HG03520 (cell line): ENCODE results near the gene MAN1A2.

Experiments used
- ATAC-seq: cut with Tn5 transposase; IDR thresholded peaks from one replicate; pipeline ENCODE4 v1.9.1; 2021; ENCODE audit warnings: mild to moderate bottlenecking, moderate library complexity; ENCODE audit not compliant: unreplicated experiment

MAN1A2 gene

DNA sequence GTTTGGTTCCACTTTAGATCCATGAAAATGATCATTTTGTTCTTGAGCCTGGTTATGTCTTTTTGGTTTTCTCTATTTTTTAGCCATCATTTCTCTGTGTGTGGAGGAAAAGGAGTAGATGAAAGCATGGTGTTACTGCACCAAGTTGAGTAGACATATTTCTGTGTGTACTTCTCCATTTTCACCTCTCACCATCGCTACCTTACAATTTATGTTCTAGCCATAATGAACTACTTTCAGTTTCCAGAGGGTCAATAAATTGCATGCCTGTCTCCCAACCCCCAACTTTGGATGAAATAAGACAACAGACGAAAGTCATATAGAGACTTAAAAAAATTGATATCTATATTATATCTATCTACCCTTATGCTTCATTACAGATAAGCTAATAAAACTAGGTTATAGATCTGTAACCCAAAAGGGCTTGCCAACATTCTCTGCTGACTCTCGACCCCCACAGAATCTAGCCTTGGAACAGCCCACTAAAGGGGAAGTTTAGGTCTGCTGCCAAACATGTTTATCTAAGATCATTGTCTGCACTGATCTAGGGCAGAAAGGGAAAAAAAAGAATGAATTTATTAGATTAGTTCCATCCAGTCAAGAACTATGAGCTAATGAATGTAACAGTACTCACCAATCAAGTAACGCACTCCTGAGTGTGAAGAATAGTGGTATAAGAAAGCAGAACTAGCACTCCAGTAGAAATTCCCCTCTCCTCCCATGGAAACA is 7.5 kb upstream of the MAN1A2 start:
- ATAC-seq: no peak

DNA sequence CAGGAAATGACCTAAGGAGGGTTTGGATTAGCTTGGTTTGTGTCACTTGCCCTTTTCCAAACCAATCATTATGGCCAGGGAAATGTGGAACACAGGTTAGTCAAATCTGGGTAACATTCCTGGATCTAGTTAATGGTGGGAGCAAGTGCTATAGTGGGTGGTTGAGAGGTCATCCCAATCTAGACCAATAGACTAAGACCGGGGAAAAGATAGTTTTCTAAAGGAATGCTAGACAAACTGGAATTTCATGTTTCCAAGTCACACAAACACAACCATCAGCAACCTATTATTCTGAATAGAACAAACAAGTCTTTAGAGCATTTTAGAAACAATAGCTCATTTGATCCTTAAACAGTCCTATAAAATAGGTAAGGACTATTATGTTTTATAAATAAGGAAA is 4.3 kb upstream of the MAN1A2 start:
- ATAC-seq: no peak

DNA sequence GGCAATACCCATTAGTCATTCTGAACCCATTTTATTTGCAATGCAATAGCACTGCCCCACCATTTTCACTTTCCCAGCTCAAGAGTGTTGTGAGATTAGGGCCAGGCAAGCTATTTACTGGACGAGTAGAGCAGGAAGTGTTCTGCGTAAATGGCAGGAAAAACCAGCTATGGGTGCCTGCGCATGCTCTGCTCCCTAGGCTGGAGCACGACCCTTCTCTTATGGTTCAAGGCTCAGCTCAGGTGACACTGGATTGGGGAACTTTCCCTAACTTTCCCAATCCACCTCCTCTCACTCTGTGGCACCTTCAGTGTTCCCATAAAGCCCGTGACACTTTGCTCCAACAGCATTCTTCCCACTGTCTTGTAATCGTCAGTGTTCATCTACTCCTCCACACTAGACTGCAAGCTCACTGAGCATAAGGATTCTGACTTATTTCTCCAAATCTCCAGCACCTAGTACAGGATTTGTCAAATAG is 3.6 kb upstream of the MAN1A2 start:
- ATAC-seq: no peak

DNA sequence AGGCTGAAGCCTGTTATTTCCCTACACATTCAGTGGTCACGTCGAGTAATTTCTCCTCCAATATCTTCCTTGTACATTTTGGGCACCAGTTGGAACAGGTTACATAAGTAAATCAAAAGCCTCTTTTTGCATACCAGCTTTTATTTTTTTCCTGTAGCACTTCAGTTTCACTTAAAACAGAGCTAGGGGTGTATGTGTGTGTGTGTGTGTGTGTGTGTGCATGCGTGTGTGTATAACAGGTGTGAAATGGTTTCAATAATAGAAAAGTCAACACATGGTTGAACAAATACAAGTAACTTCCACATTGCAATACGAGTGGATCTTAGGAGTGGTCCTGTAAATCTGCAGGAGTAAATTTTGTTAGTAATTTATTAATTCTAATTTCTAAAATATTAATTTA is 3.0 kb upstream of the MAN1A2 start:
- no peak for ATAC-seq

DNA sequence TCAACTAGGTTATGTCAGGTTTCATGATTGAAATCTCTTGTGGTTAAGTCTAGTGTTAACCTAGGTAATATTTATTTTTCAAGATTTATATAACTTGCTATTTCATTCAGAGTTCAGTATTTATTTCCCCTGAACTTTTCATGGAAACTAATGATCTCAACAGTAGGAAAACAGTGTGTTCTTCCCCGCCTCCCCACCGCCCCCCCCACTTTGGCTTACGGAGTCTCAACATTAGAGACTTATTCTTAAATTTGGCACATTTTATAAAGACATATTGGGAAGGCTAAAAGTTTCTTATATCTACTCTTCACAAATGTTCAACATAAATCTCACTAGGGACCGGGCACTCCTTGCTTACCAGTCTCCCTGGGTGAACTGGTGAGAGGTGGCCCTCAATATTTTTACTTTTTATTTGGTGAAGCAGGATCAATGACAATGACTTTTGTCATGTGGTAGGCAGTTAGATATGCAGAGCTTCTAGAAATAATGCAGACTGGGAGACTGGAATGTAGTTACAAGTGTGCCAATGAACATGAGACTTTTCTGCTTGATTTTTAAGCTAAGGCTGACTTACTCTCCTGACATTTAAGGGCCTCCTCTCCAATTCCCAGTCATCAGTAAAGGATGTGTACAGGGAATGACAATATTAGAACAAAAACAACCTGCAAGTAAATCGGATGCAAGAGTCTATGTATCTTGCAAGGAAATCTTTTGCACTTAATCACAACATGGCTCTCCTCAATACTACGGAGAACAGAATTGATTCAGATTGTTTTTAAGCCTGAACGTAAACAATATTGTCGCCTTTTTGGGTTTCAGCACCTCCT is 1.7 kb upstream of the MAN1A2 start:
- no peak for ATAC-seq

DNA sequence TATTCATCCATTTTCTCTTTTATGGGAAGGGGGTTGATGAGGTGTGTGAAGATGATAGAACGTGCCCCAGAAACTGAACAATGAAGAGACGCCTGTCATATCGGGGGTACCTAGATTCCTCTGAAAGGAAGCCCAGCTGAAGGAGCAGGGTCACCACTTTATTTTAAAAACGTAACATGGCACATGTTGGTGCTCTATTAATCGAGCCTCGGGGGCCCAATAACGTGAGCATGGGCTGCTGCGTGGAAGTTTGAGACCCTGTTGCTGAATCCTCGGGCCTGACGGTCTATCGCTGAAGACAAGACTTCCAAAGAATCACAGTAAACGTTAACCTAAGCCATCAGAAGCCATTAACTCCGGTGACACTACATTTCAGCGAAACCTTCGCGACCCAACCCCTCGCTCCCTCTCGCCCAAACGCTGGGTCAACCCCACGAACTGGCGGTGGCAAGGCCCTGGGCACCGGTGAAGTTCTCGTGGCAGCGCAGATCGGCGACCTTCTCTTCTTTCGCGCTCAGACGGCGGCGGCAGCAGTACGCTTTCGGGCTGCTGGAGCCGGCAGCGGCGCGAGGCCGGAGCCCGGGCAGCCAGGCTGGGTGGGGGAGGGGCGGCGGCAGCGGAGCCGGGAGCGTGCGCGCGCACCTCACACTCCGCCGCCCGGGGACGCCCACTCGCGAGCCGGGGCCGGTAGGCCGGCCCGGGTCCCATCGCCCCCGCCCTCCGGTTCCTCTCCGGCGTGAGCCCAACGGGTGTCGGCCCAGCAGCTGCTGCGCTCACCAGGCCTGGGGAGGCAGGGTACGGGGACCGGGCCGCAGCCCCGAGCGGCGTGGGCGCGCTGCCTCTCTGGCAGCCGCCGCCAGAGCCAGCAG is 838 bp upstream of the MAN1A2 start:
- ATAC-seq: peak; percentile 40

DNA sequence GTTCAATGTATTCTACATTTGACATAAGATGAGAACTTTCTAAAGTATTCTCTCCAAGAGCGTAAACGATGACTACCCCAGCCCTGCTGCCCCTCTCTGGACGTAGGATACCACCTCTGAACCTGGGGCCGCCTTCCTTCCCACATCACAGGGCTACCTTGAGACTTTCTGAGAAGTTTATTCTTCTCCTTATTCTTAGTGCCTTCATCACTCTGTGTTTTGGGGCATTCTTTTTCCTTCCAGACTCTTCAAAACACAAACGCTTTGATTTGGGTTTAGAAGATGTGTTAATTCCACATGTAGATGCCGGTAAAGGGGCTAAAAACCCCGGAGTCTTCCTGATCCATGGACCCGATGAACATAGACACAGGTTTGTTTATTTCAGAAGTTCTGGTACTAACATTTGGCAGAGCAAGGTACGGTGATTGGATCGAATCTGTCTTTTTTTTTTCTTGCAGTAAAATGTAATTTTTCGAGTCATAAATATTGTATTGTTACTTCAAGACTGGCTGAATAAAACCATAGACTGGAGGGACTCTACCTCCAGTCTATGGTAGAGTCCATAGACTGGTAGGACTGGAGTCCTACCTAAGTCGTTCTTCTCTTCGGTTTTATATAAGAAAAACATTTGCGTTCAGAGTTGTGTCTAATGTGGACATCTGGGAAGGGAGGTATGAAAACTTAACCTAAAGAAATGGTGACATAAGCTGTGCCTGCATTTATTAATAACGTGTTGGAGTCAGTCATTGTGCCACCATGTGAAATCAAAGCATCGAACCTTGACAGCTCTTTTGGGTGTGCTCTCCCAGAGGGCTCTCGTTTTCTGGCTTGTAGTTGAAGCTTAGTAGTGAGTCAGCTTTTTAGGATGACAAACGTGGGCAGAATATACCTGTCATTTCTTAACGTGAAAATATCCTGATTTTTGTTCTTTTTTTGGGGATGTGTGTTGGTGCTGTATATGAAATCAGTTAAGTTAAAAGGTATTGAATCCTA is 1.2 kb downstream of the MAN1A2 start:
- ATAC-seq: no peak

DNA sequence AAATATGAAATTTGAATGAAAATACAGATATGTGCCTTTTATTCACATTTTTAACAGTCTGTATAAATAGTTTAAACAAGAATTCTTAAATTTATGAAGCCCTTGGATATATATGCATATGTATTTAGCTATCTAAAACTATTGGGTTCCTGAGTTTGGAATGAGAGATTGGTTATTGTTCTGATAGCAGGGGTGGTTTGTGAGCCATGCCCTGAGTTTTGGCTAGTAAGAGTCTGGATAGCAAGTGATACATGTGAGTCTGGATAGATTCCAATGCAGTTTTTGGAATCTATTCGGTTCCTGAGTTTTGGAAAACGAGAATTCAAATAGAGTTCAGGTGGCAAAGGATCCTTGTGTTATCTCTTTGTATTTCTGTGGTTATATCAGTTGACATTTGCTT is 2.8 kb downstream of the MAN1A2 start:
- ATAC-seq: no peak

DNA sequence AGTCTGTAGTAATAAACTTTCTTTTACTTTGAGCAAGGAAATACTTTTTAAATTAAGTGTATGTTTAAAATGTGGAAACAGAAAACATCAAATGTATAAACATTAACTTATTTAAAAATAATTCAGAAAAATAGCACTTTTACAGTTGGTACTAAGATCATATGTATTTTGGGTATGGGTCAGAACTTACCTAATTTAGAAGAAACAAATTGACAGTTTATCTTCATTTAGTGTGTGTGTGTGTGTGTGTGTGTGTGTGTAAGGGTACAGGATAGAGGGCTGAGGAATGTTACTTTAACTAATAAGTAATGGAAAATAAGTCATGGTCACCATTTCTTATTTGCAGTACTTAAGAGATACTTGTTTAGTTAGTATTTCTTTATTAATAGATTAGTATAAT is 3.3 kb downstream of the MAN1A2 start:
- no peak for ATAC-seq

DNA sequence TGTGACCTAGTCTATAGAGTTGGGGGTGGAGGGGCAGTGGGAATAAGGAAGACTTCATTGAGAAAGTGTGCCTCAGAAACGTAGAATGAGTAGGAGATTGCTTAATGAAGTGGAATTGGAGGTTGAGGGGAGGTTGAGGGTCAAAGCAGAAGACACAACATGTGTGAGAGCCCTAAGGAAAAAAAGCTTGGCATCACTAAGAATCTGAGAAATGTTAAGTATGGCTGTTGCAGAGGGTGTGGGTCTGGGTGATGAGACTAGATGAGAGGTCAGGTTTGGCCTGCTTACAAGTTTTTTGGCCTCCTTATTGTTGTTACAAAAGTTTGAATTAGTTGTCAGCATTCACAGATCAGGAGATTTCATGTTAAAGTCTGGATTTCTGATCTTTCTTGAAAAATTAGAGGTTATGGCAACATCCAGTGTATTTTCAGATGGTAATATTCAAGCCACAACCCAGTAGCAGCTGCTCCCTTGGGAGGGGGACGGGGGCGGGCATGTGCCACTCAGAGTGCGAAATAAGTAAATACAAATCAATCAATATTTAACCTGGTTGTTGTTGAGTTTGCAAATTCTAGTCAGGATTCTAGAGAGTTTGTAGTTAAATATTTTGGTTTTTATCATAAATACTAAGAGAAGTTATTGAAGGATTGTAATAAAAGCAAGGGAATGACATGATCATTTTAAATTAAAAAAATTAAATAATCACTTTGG is 4.3 kb downstream of the MAN1A2 start:
- no peak for ATAC-seq

DNA sequence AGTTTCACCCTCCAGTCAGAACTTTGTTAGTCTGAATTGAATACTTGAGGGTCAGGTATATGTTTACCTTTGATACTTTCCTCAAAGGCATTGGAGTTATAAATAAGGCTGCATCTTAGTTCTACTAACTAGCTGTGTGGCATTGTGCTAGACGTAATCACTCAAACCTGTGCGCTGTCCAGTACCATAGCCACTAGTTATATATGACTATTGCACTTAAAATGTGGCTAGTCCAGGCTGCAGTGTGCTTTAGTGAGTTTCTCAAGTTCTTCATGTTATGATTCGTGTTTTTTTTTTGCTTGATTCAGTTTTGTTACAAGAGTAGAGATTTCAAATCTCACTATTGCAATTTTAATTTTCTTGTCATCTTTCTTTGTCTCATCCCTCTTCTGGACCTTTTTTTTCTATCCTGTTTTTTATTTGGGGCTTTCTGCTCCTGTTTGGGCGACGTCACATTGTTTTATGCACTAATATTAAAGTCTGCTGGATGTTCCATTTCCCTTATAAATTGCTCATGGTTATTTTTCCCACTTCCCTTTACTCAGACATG is 5.7 kb downstream of the MAN1A2 start:
- no peak for ATAC-seq

DNA sequence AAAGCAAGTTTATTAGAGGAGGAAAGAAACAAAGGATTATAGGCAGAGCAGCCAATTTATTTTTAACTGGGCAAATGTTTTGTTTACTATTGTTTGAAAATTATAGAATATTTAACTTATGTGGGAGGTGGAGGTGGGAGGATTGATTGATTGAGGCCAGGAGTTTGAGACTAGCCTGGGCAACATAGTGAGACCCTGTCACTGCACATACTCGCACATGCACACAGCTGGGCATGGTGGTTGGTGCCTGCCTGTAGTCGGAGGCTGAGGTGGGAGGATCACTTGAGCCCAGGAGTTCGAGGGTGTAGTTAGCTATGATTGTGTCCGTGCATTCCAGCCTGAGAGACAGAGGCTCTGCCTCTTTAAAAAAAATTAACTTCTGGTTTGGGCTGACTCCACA is 6.7 kb downstream of the MAN1A2 start:
- no peak for ATAC-seq

DNA sequence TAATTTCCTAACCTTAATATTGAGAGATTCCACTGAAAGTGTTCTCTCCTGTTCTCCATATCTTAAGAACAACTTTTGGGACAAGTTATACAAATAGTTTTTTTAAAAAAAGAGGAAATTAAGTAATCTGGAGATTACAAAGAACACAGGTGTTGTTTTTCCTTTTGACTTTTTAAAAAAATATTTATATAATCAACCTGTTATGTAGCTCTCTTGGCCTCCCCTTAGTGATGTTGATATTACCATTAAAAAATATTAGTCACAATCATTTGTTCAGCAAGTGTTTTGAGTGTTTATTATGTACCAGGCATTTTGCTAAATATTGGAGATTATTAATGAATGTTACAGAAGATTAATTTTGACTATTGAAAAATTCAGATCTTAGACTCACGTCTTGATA is 8.1 kb downstream of the MAN1A2 start:
- ATAC-seq: no peak

DNA sequence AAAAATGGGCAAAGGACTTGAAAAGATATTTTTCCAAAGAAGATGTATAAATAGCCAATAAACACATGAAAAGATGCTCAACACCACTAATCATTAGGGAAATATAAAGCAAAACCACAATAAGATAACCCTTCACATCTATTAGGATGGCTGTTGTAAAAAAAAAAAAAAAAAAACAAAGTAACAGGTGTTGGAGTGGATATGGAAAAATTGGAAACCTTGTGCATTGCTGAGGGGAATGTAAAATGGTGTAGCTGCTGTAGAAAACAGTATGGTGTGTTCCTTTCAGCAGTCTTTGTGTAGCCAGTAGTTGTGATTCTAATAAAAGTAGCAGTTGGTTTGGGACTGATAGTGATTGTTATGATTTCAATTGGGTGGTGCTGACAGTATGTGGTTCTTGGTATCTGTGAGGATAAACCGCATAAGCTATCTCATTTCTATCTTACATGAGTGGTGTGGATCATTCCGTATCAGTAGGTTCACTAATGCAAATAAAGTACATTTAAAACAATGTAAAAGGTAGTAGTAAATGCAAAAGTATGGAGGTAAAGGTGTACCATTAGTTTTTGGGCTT is 19.9 kb downstream of the MAN1A2 start:
- no peak for ATAC-seq

DNA sequence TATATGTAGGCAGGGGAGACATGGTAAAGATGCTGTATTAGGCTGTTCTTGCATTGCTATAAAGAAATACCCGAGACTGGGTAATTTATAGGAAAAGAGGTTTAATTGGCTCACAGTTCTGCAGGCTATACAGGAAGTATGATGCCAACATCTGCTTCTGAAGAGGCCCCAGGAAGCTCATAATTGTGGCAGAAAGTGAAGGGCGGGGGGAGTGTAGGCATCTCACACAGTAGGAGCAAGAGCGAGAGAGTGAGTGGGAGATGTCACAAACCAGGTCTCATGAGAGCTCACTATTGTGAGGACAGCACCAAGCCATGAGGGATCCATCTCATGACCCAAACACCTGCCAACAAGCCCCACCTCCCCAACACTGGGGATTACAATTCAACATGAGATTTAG is 21.1 kb downstream of the MAN1A2 start:
- ATAC-seq: no peak

DNA sequence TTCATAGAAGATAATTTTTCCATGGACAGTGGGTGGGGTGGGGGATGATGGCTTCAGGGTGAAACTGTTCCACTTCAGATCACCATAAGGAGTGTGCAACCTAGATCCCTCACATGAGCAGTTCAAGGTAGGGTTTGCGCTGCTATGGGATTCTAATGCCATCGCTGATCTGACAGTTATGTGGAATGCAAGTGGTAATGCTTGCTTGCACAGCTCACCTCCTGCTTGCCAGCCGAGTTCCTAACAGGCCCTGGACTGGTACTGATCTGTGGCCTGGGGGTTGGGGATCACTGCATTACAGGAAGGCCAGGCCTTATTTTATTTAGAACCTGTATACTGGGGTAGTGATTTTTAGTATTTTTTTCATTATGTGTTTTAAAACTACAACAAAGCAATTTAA is 22.0 kb downstream of the MAN1A2 start:
- no peak for ATAC-seq

DNA sequence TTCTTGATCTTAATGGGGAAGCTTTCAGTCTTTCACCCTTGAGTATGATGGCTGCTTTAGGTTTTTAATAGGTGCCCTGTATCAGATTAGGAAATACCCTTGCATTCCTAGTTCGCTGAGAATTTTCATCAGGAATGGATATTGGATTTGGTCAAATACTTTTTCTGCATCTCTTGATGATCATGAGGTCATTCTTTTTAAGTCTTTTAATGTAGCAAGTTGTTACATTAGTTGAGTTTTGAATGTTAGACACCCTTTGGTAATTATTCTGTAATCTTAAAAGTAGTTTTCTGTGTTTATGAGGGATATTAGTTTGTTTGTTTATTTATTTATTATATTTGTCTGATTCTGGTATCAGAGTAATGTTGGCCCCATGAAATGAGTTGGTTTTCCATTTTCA is 22.5 kb downstream of the MAN1A2 start:
- ATAC-seq: no peak

DNA sequence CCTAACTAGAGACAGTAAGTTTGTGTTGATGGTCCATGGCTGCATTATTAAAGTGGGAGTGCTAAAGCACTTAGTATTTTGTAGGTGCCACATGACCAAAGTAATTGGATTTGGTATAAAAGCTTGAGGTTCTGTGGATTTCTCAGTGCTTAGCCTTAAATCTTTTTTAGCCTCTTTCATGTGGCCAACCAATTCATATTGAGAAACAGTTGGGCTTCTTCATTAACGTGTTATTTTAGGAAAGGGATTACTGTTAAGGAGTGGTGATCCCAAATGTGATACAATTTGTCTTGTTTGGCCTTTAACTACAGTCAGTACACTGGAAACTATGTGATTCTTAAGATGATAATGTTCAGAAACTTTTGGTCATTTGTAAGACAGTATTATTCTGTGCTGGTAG is 25.5 kb downstream of the MAN1A2 start:
- no peak for ATAC-seq

DNA sequence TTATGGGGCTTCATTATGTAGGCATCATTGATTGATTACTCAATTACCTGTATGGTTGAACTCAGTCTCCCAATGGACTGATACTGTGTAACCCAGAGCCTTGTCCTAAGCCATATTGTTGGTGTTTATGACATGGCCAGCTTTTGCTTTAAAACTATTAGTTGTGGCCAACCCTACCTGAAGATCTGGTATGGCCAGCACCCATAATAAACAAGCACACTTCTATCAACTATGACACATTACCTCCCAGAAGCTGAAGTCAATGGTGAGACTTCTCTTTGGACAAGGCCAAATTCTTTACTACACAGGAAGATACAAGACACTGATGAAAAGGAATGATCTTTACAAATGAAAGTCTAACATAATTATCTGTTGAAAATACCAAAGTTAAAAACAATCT is 28.8 kb downstream of the MAN1A2 start:
- no peak for ATAC-seq
